A549 (cell line): ENCODE data around the gene SH3PXD2B. TPM values are rescaled to one million over a fixed set of nuclear protein-coding genes. Genes with fewer than 3 reads are reported as not detected.

ENCODE experiments used
- ATAC-seq, 2 experiments: fragments of 200-7000 bp in 1 of 2; fragments of >200 bp in 1 of 2; cut with Nextera tagmentation in 1 of 2; cut with Tn5 transposase in 1 of 2; 3 replicates each; pipeline versions ENCODE4 v1.8.0 to v1.9.1; 2018 to 2020; ENCODE audit warnings: mild to moderate bottlenecking in 1 of 2, moderate library complexity in 1 of 2
- CTCF ChIA-PET: fragments of 300-600 bp; sonication (Branson Sonifier 250); formaldehyde crosslinking; extraction: SDS; loops from one replicate; lab custom pipeline; 2021; ENCODE audit warnings: antibody characterized with exemption, inconsistent platforms; lab: Yijun Ruan, JAX
- POLR2A ChIA-PET: fragments of 350-600 bp; formaldehyde crosslinking; extraction: SDS; loops from one replicate; lab custom pipeline; 2021; ENCODE audit warnings: antibody characterized with exemption, inconsistent platforms; lab: Yijun Ruan, JAX
- DNase-seq, 2 experiments: peaks; one replicate each; pipeline versions ENCODE4 v3.0.0 to v3.0.0-alpha.2; 2011 to 2016; ENCODE audit warnings: low read depth in 1 of 2, low spot score in 1 of 2
- FAIRE-seq: peaks from 2 replicates; lab custom pipeline; 2011; peaks lifted over from hg19 to GRCh38; lab: Jason Lieb, UNC
- H3K27ac ChIP-seq, 2 experiments: fragments of >200 bp; sonication (Bioruptor Twin); formaldehyde crosslinking; 3 replicates each; pipeline ENCODE4 v1.5.1; 2016 to 2017
- H3K4me1 ChIP-seq: fragments of >200 bp; sonication (Bioruptor Twin); formaldehyde crosslinking; 3 replicates; pipeline ENCODE4 v1.6.1; 2016
- H3K4me2 ChIP-seq: fragments of >200 bp; sonication (Bioruptor Twin); formaldehyde crosslinking; 3 replicates; pipeline ENCODE4 v1.6.1; 2016
- H3K4me3 ChIP-seq: fragments of >200 bp; sonication (Bioruptor Twin); formaldehyde crosslinking; 3 replicates; pipeline ENCODE4 v1.5.1; 2016
- H3K9me3 ChIP-seq: fragments of >200 bp; sonication (Bioruptor Twin); formaldehyde crosslinking; 3 replicates; pipeline ENCODE4 v1.6.1; 2016
- BCL3 ChIP-seq: fragments of >200 bp; sonication (Bioruptor Twin); formaldehyde crosslinking; IDR thresholded peaks from 3 replicates; pipeline ENCODE4 v1.6.1; 2016
- CBX8 ChIP-seq: fragments of 200-600 bp; sonication (generic); IDR thresholded peaks from 2 replicates; pipeline ENCODE4 v1.6.1; 2016
- CTCF ChIP-seq: fragments of >200 bp; sonication (Bioruptor Twin); formaldehyde crosslinking; IDR thresholded peaks from 3 replicates; pipeline ENCODE4 v1.5.1; 2016
- EHF ChIP-seq: fragments of 250-450 bp; sonication (Bioruptor Pico); IDR thresholded peaks from 2 replicates; pipeline ENCODE4 v1.5.0; 2020; ENCODE audit warnings: mild to moderate bottlenecking
- ELK1 ChIP-seq: fragments of 150-350 bp; IDR thresholded peaks from 2 replicates; pipeline ENCODE4 v1.6.1; 2014; ENCODE audit warnings: low read depth, mild to moderate bottlenecking, low read length
- FOSB ChIP-seq: fragments of 250-450 bp; sonication (Bioruptor Pico); IDR thresholded peaks from 2 replicates; pipeline ENCODE4 v1.5.0; 2020; ENCODE audit warnings: mild to moderate bottlenecking, moderate library complexity
- HES2 ChIP-seq: fragments of >200 bp; sonication (Bioruptor Twin); formaldehyde crosslinking; IDR thresholded peaks from 2 replicates; pipeline ENCODE4 v1.6.1; 2016
- HEYL ChIP-seq: fragments of 250-450 bp; sonication (Bioruptor Pico); IDR thresholded peaks from 2 replicates; pipeline ENCODE4 v1.8.0; 2021; ENCODE audit warnings: mild to moderate bottlenecking, moderate library complexity
- NFE2L2 ChIP-seq: fragments of 150-350 bp; conservative IDR thresholded peaks from 2 replicates; pipeline ENCODE4 v1.6.1; 2014; ENCODE audit warnings: low read length
- NR3C1 ChIP-seq: fragments of >200 bp; sonication (Bioruptor Twin); formaldehyde crosslinking; IDR thresholded peaks from 3 replicates; pipeline ENCODE4 v1.6.1; 2017
- PBX3 ChIP-seq: IDR thresholded peaks from 2 replicates; pipeline ENCODE4 v1.6.1; 2012
- PHF8 ChIP-seq: fragments of 200-600 bp; sonication (generic); IDR thresholded peaks from 2 replicates; pipeline ENCODE4 v1.6.1; 2016; ENCODE audit warnings: low read depth, mild to moderate bottlenecking, antibody characterized with exemption, moderate library complexity, borderline replicate concordance
- POLR2AphosphoS2 ChIP-seq: conservative IDR thresholded peaks from 2 replicates; pipeline ENCODE4 v1.6.1; 2012; ENCODE audit warnings: low read length, improper control_type of control experiment, inconsistent platforms
- REST ChIP-seq: fragments of 200-600 bp; sonication (generic); IDR thresholded peaks from 2 replicates; pipeline ENCODE4 v1.6.1; 2016; ENCODE audit warnings: antibody characterized with exemption, mild to moderate bottlenecking, moderate library complexity
- RNF2 ChIP-seq: fragments of 200-600 bp; sonication (generic); IDR thresholded peaks from 2 replicates; pipeline ENCODE4 v1.6.1; 2016; ENCODE audit warnings: low read depth, mild to moderate bottlenecking, antibody characterized with exemption, moderate library complexity, borderline replicate concordance
- TP53 ChIP-seq: fragments of 250-450 bp; sonication (Bioruptor Pico); IDR thresholded peaks from 2 replicates; pipeline ENCODE4 v1.5.0; 2021; ENCODE audit warnings: mild to moderate bottlenecking, moderate library complexity
- USF2 ChIP-seq: fragments of 450-650 bp; IDR thresholded peaks from 2 replicates; pipeline ENCODE4 v1.6.1; 2014; ENCODE audit warnings: antibody characterized with exemption
- ZFP36 ChIP-seq: fragments of 450-650 bp; IDR thresholded peaks from 2 replicates; pipeline ENCODE4 v1.6.1; 2014; ENCODE audit warnings: borderline replicate concordance; ENCODE audit not compliant: partially characterized antibody
- ZSCAN20 ChIP-seq: fragments of 250-450 bp; sonication (Bioruptor Pico); IDR thresholded peaks from 2 replicates; pipeline ENCODE4 v1.8.0; 2022; ENCODE audit warnings: mild to moderate bottlenecking, moderate library complexity
- whole genome bisulfite sequencing: methylation state at CpG from one replicate; pipeline ENCODE4 v1.1.6; 2017; ENCODE audit errors: missing lambda C conversion rate; 5-methylcytosine and 5-hydroxymethylcytosine counted together
- polyA plus RNA-seq, 4 experiments: library from polyadenylated mRNA; depleted of rRNA in 3 of 4; stranded (reverse); fragments of >200 nt; fragmentation: RNase III in 1 of 4; extraction: RNeasy Plus Mini Kit Qiagen cat#74134 plus additional on column Dnase treatment in 1 of 4; gene quantifications; 2 replicates in 3 of 4; 3 replicates in 1 of 4; pipeline ENCODE4 v1.2.3, GENCODE V29; 2011 to 2017

SH3PXD2B gene
- polyA plus RNA-seq, 2 of the 4 experiments (the other 2 are of a cell fraction): 15.1 to 15.5 TPM

- Histone ChIP-seq H3K4me2 (no peak overlapping the region), H3K4me3 (no peak overlapping the region), H3K4me1 (no peaks in the 10 kb centered on the region), H3K9me3 (no peaks in the 10 kb centered on the region)
- POLR2A ChIA-PET: interaction anchor here (0.6 kb wide), 1 partner anchor 1100 kb away, joined by 3 read pairs; no protein-coding TSS in a partner anchor
- DNase-seq (no peak), FAIRE-seq (no peak)
- TF ChIP-seq REST (no peak), CBX8 (no peak), ZSCAN20 (CRISPR knock-in tag) (no peak), POLR2AphosphoS2 (no peak)
- TF ChIP-seq, all 56 proteins: peak for 0
- CTCF ChIA-PET: interaction anchor here (2.8 kb wide), 1 partner anchor 12 kb away, joined by 6 read pairs; no protein-coding TSS in a partner anchor
- no peak overlapping the region for H3K27ac ChIP-seq
- ATAC-seq: no peak
These were observed 132.7 kb downstream of the SH3PXD2B start for GRCh38 chr5:172321593-172321992.

GRCh38 chr5:172319708-172320441 is 134.4 kb downstream of the SH3PXD2B start:
- POLR2A ChIA-PET: no interaction called here
- Histone ChIP-seq H3K4me1 (peaks cover 9% of the 10 kb centered on the region; the same call in 2 of the 3 replicates), H3K4me2 (no peak overlapping the region), H3K9me3 (no peaks in the 10 kb centered on the region), H3K27ac (no peak overlapping the region), H3K4me3 (no peak overlapping the region)
- no peak for DNase-seq
- no peak for ATAC-seq
- WGBS: 71% methylated on average over 4 of the region's 4 CpGs
- no peak for FAIRE-seq
- CTCF ChIA-PET: interaction anchor here (2.0 kb wide), 1 partner anchor 26 kb away, joined by 7 read pairs; no protein-coding TSS in a partner anchor
- TF ChIP-seq RNF2 (no peak), USF2 (no peak), REST (no peak), ZFP36 (no peak), ELK1 (no peak), HES2 (no peak), FOSB (CRISPR knock-in tag) (no peak), EHF (CRISPR knock-in tag) (no peak), PHF8 (no peak), PBX3 (no peak), CTCF (no peak), NR3C1 (no peak), POLR2AphosphoS2 (no peak), NFE2L2 (no peak), BCL3 (no peak), HEYL (CRISPR knock-in tag) (no peak), TP53 (CRISPR knock-in tag) (no peak), ZSCAN20 (CRISPR knock-in tag) (no peak)
